ENCODE data around the gene MRPS10. TPM values are rescaled to one million over a fixed set of nuclear protein-coding genes. Genes with fewer than 3 reads are reported as not detected.

The MRPS10 gene
- total RNA-seq, 2 experiments from 2014 or later: 27.9 to 33.1 TPM

DNA sequence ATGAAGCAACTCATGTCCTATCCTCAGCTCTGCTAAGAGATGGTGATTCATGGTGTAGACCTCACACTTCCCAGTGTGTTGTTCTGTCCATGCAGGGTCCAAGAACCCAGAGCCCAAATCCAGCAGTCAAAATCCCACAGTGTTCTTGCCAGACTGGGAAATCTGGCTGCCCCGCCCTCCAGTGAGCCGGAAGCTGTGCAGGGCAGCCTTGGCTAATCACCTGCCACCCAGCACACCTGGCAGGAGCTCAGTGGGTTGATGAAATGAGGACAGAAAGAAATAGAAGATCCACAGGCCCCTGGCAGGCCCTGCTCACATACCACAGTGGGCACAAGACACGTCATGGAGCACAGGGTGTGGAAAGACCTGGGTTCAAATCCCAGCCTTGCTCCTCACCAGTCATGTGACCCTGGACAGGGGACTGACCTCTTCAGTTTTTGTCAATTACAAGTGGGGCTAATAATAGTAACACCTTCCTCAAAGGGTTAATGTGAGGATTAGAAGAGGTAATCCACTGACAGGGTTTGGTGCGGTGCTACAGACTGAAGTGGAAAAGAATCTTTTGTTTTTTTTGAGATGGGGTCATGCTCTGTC, 58.1 kb downstream of the MRPS10 start:
- peaks cover 4% of the 10 kb centered on the region for H3K27me3 Mint-ChIP-seq
- H3K4me1 Mint-ChIP-seq: no peaks in the 10 kb centered on the region
- CTCF ChIA-PET: no interaction called here
- POLR2A ChIA-PET: no interaction called here
- no peak for DNase-seq
- no peak overlapping the region for H3K4me3 Mint-ChIP-seq
- no peaks in the 10 kb centered on the region for H3K9me3 Mint-ChIP-seq
- H3K27ac Mint-ChIP-seq: no peak overlapping the region
- H3K36me3 Mint-ChIP-seq (ENCODE audit: low read depth): no peaks in the 10 kb centered on the region

DNA sequence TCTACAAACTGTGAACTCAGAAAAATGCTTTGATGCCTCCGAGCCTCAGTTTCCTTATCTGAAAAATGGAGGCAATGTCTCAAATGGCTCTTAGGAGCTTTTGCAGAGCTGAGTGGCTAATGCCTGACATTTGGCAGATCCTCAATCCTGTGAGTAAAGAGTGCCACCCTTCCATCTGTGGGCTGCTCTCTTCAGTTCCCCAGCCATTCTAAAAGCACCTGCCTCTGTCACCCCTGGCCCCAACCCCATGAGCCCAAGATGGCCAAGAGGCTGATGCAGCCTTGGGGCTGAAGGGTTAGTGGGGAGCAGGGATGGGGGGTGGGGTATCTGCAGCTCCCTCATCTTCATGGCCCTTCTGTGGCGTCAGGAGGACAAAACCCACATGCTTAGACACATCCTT, 59.0 kb downstream of the MRPS10 start:
- Mint-ChIP-seq H3K4me3 (no peak overlapping the region), H3K27ac (no peak overlapping the region), H3K27me3 (peaks cover 6% of the 10 kb centered on the region), H3K4me1 (no peaks in the 10 kb centered on the region), H3K9me3 (no peaks in the 10 kb centered on the region), H3K36me3 (ENCODE audit: low read depth) (no peaks in the 10 kb centered on the region)
- ChIA-PET POLR2A (no interaction called here), CTCF (no interaction called here)
- no peak for DNase-seq

DNA sequence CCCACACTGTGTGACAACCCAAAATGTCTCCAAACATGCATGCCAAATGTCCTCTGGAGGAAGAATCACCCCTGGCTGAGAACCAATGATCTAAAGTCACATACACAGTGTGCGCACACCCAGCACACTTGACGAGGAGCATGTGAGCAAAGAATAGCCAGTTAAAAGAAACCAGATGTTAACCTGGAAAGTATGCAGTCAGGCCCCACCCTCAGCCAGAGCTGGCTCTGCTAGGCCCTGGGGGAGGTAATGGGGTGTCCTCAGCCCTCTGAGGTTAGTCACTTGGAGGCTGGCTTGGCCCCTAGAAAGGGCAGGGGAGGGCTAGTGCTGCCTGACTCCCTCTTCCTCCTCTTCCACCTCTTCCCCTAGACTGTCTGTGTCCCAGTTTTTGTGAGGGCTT, 59.6 kb downstream of the MRPS10 start:
- Mint-ChIP-seq H3K27ac (no peak overlapping the region), H3K27me3 (peaks cover 10% of the 10 kb centered on the region), H3K9me3 (no peaks in the 10 kb centered on the region), H3K4me1 (no peaks in the 10 kb centered on the region), H3K4me3 (no peak overlapping the region), H3K36me3 (ENCODE audit: low read depth) (no peaks in the 10 kb centered on the region)
- CTCF ChIA-PET: no interaction called here
- POLR2A ChIA-PET: no interaction called here
- no peak for DNase-seq

Other genes with a start within 250 kb of the MRPS10 start
- 10 to 100 TPM; 53.2 to 60.2 TPM for gene TAF8, start 167.3 kb downstream of the MRPS10 start, total RNA-seq
- under 1 TPM in 1 of 2 experiments, not detected in 1; 0.02 TPM for gene C6orf132, start 75.2 kb downstream of the MRPS10 start, total RNA-seq
- gene GUCA1A, start 44.5 kb downstream of the MRPS10 start, total RNA-seq: not detected
- gene GUCA1B, start 22.9 kb downstream of the MRPS10 start, total RNA-seq: under 1 TPM; 0.60 to 0.79 TPM
- gene TRERF1, start 234.1 kb upstream of the MRPS10 start, total RNA-seq: 10 to 100 TPM; 18.6 to 20.3 TPM

Data from activated CD4-positive, alpha-beta T cell treated with anti-CD3 and anti-CD28 coated beads, Interleukin-2, amount 10 ng/mL, durations not matched to agents 7 days and 5 days (primary cell).